HepG2 (cell line): ENCODE results near the gene TRIM4. TPM values are rescaled to one million over a fixed set of nuclear protein-coding genes. Genes with fewer than 3 reads are reported as not detected.

Source experiments
- BRF2 ChIP-seq: sonication (generic); formaldehyde crosslinking; IDR thresholded peaks from 2 replicates; pipeline ENCODE4 v1.8.1; 2022; ENCODE audit warnings: mild to moderate bottlenecking, missing genetic modification reagents
- CTCF ChIP-seq: sonication (generic); formaldehyde crosslinking; IDR thresholded peaks from 2 replicates; pipeline ENCODE4 v1.5.0; 2020; ENCODE audit warnings: mild to moderate bottlenecking, missing genetic modification reagents, moderate library complexity
- SYNCRIP ChIP-seq: fragments of 200-400 bp; formaldehyde crosslinking; IDR thresholded peaks from 2 replicates; pipeline ENCODE4 v1.6.1; 2018; ENCODE audit warnings: mild to moderate bottlenecking, low read depth, low read length; ENCODE audit not compliant: insufficient read depth
- TP53 ChIP-seq: sonication (generic); formaldehyde crosslinking; conservative IDR thresholded peaks from 2 replicates; pipeline ENCODE4 v1.4.0; 2020; ENCODE audit warnings: missing genetic modification reagents
- ZBTB49 ChIP-seq: sonication (generic); formaldehyde crosslinking; IDR thresholded peaks from 2 replicates; pipeline ENCODE4 v1.4.0; 2020; ENCODE audit warnings: missing genetic modification reagents, borderline replicate concordance
- ZNF263 ChIP-seq: sonication (generic); formaldehyde crosslinking; IDR thresholded peaks from 2 replicates; pipeline ENCODE4 v1.4.0; 2020; ENCODE audit warnings: missing genetic modification reagents
- ZNF326 ChIP-seq: sonication (generic); formaldehyde crosslinking; IDR thresholded peaks from 2 replicates; pipeline ENCODE4 v1.4.0; 2020; ENCODE audit warnings: missing genetic modification reagents, borderline replicate concordance
- ZNF556 ChIP-seq: sonication (generic); formaldehyde crosslinking; IDR thresholded peaks from 2 replicates; pipeline ENCODE4 v1.4.0; 2020; ENCODE audit warnings: mild to moderate bottlenecking, missing genetic modification reagents, borderline replicate concordance
- polyA plus RNA-seq, 8 experiments: library from polyadenylated mRNA; depleted of rRNA in 3 of 8; stranded (reverse) in 7 of 8; unstranded in 1 of 8; fragments of >200 nt; fragmentation: Illumina TruSeq in 4 of 8; extraction: Trizol in 4 of 8; gene quantifications; 2 replicates each; pipeline versions ENCODE4 v1.2.1 to v1.2.3, GENCODE V29; 2011 to 2016; ENCODE audit warnings: low read depth in 4 of 8, missing spikeins in 1 of 8, mixed read lengths in 1 of 8; ENCODE audit not compliant: insufficient read depth in 1 of 8
- total RNA-seq, 5 experiments: library from RNA; depleted of rRNA; stranded (reverse); fragments of >200 nt; fragmentation: Illumina TruSeq; extraction: Trizol; gene quantifications; 2 replicates each; pipeline ENCODE4 v1.2.3, GENCODE V29; 2016; ENCODE audit warnings: low read depth in 1 of 5
- TF ChIP-seq, protein P1 (sequence below): sonication (generic); formaldehyde crosslinking; IDR thresholded peaks from 2 replicates; pipeline ENCODE4 v1.4.0; 2020; ENCODE audit warnings: missing genetic modification reagents, mild to moderate bottlenecking, borderline replicate concordance
- TF ChIP-seq, protein P2 (sequence below): IDR thresholded peaks from 2 replicates; pipeline ENCODE4 v1.6.1; 2016; ENCODE audit warnings: low read depth, missing genetic modification reagents, missing compliant biosample characterization
- TF ChIP-seq, protein P3 (sequence below): sonication (generic); formaldehyde crosslinking; IDR thresholded peaks from 2 replicates; pipeline ENCODE4 v1.4.0; 2020; ENCODE audit warnings: mild to moderate bottlenecking, missing genetic modification reagents

Gene TRIM4
- total and polyA plus RNA-seq, 2 of the 13 experiments (the other 11 are each of a cell fraction or from before 2014, with no cell fraction given): 17.6 to 21.7 TPM

GRCh38 chr7:99860281-99861127 lies 58.8 kb downstream of the TRIM4 start (continued):
- TF ChIP-seq ZNF263 (CRISPR knock-in tag): no peak
- TF ChIP-seq BRF2 (CRISPR knock-in tag): no peak
- TF ChIP-seq SYNCRIP: no peak
- TF ChIP-seq, protein P1, sequence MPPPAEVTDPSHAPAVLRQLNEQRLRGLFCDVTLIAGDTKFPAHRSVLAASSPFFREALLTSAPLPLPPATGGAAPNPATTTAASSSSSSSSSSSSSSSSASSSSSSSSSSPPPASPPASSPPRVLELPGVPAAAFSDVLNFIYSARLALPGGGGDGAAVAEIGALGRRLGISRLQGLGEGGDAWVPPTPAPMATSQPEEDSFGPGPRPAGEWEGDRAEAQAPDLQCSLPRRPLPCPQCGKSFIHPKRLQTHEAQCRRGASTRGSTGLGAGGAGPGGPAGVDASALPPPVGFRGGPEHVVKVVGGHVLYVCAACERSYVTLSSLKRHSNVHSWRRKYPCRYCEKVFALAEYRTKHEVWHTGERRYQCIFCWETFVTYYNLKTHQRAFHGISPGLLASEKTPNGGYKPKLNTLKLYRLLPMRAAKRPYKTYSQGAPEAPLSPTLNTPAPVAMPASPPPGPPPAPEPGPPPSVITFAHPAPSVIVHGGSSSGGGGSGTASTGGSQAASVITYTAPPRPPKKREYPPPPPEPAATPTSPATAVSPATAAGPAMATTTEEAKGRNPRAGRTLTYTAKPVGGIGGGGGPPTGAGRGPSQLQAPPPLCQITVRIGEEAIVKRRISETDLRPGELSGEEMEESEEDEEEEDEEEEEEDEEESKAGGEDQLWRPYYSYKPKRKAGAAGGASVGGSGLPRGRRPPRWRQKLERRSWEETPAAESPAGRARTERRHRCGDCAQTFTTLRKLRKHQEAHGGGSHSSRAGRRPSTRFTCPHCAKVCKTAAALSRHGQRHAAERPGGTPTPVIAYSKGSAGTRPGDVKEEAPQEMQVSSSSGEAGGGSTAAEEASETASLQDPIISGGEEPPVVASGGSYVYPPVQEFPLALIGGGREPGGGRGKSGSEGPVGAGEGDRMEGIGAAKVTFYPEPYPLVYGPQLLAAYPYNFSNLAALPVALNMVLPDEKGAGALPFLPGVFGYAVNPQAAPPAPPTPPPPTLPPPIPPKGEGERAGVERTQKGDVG (CRISPR knock-in tag): no peak
- no peak; the same call in 1 of the 2 replicates for TF ChIP-seq ZNF556 (CRISPR knock-in tag)
- no peak for TF ChIP-seq CTCF (CRISPR knock-in tag)
- TF ChIP-seq, protein P2, sequence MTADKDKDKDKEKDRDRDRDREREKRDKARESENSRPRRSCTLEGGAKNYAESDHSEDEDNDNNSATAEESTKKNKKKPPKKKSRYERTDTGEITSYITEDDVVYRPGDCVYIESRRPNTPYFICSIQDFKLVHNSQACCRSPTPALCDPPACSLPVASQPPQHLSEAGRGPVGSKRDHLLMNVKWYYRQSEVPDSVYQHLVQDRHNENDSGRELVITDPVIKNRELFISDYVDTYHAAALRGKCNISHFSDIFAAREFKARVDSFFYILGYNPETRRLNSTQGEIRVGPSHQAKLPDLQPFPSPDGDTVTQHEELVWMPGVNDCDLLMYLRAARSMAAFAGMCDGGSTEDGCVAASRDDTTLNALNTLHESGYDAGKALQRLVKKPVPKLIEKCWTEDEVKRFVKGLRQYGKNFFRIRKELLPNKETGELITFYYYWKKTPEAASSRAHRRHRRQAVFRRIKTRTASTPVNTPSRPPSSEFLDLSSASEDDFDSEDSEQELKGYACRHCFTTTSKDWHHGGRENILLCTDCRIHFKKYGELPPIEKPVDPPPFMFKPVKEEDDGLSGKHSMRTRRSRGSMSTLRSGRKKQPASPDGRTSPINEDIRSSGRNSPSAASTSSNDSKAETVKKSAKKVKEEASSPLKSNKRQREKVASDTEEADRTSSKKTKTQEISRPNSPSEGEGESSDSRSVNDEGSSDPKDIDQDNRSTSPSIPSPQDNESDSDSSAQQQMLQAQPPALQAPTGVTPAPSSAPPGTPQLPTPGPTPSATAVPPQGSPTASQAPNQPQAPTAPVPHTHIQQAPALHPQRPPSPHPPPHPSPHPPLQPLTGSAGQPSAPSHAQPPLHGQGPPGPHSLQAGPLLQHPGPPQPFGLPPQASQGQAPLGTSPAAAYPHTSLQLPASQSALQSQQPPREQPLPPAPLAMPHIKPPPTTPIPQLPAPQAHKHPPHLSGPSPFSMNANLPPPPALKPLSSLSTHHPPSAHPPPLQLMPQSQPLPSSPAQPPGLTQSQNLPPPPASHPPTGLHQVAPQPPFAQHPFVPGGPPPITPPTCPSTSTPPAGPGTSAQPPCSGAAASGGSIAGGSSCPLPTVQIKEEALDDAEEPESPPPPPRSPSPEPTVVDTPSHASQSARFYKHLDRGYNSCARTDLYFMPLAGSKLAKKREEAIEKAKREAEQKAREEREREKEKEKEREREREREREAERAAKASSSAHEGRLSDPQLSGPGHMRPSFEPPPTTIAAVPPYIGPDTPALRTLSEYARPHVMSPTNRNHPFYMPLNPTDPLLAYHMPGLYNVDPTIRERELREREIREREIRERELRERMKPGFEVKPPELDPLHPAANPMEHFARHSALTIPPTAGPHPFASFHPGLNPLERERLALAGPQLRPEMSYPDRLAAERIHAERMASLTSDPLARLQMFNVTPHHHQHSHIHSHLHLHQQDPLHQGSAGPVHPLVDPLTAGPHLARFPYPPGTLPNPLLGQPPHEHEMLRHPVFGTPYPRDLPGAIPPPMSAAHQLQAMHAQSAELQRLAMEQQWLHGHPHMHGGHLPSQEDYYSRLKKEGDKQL (CRISPR knock-in tag): no peak
- no peak for TF ChIP-seq TP53 (CRISPR knock-in tag)
- TF ChIP-seq ZBTB49 (CRISPR knock-in tag): no peak
- no peak for TF ChIP-seq ZNF326 (CRISPR knock-in tag)
- TF ChIP-seq, protein P3, sequence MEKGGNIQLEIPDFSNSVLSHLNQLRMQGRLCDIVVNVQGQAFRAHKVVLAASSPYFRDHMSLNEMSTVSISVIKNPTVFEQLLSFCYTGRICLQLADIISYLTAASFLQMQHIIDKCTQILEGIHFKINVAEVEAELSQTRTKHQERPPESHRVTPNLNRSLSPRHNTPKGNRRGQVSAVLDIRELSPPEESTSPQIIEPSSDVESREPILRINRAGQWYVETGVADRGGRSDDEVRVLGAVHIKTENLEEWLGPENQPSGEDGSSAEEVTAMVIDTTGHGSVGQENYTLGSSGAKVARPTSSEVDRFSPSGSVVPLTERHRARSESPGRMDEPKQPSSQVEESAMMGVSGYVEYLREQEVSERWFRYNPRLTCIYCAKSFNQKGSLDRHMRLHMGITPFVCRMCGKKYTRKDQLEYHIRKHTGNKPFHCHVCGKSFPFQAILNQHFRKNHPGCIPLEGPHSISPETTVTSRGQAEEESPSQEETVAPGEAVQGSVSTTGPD (CRISPR knock-in tag): peak; percentile 95
